ENCODE data around the gene PCDHA13. TPM values are rescaled to one million over a fixed set of nuclear protein-coding genes. Genes with fewer than 3 reads are reported as not detected.

The PCDHA13 gene
- total RNA-seq, 4 donors from 2014 or later, result 0.38 to 0.47 TPM; not detected in 2

DNA sequence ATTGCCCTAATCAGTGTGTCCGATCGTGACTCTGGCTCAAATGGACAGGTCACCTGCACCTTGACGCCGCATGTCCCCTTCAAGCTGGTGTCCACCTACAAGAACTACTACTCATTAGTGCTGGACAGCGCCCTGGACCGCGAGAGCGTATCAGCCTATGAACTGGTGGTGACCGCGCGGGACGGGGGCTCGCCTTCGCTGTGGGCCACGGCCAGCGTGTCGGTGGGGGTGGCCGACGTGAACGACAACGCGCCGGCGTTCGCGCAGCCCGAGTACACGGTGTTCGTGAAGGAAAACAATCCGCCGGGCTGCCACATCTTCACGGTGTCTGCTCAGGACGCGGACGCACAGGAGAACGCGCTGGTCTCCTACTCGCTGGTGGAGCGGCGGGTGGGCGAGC is 1.4 kb downstream of the PCDHA13 start:
- DNase-seq (ENCODE audit: low spot score in 2 of 2), result no peak
- H3K9me3 ChIP-seq, result peaks cover 27% of the 10 kb centered on the region
- H3K36me3 ChIP-seq, result no peaks in the 10 kb centered on the region
- WGBS, result 41% methylated on average over 13 of the region's 41 CpGs
- no peak overlapping the region for H3K27ac ChIP-seq
- no peaks in the 10 kb centered on the region for H3K27me3 ChIP-seq
- no peaks in the 10 kb centered on the region for H3K4me1 ChIP-seq
- no peak overlapping the region for H3K4me3 ChIP-seq
- TF ChIP-seq POLR2A (IDR thresholded peaks at IDR 0.05) (no peak), EP300 (IDR thresholded peaks at IDR 0.05) (no peak), POLR2AphosphoS5 (IDR thresholded peaks at IDR 0.05) (no peak)
- TF ChIP-seq, protein P1, sequence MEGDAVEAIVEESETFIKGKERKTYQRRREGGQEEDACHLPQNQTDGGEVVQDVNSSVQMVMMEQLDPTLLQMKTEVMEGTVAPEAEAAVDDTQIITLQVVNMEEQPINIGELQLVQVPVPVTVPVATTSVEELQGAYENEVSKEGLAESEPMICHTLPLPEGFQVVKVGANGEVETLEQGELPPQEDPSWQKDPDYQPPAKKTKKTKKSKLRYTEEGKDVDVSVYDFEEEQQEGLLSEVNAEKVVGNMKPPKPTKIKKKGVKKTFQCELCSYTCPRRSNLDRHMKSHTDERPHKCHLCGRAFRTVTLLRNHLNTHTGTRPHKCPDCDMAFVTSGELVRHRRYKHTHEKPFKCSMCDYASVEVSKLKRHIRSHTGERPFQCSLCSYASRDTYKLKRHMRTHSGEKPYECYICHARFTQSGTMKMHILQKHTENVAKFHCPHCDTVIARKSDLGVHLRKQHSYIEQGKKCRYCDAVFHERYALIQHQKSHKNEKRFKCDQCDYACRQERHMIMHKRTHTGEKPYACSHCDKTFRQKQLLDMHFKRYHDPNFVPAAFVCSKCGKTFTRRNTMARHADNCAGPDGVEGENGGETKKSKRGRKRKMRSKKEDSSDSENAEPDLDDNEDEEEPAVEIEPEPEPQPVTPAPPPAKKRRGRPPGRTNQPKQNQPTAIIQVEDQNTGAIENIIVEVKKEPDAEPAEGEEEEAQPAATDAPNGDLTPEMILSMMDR (IDR thresholded peaks at IDR 0.05), result no peak

DNA sequence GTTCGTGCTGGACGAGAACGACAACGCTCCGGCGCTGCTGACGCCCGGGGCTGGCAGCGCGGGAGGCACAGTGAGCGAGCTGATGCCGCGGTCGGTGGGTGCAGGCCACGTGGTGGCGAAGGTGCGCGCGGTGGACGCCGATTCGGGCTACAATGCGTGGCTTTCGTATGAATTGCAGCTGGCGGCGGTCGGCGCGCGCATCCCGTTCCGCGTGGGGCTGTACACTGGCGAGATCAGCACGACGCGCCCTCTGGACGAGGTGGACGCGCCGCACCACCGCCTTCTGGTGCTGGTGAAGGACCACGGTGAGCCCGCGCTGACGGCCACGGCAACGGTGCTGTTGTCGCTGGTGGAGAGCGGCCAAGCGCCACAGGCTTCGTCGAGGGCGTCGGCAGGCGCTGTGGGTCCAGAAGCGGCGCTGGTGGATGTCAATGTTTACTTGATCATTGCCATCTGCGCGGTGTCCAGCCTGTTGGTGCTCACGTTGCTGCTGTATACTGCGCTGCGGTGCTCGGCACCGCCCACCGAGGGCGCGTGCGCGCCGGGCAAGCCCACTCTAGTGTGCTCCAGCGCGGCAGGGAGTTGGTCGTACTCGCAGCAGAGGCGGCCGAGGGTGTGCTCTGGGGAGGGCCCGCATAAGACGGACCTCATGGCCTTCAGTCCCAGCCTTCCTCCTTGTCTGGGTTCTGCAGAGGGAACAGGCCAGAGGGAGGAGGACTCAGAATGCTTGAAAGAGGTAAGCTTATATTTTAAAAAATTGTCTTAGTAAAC is 2.2 kb downstream of the PCDHA13 start:
- Histone ChIP-seq H3K9me3 (peaks cover 27% of the 10 kb centered on the region), H3K4me3 (no peak overlapping the region), H3K4me1 (no peaks in the 10 kb centered on the region), H3K27me3 (no peaks in the 10 kb centered on the region), H3K27ac (no peak overlapping the region), H3K36me3 (no peaks in the 10 kb centered on the region)
- WGBS, result 48% methylated on average over 23 of the region's 79 CpGs
- no peak for TF ChIP-seq POLR2AphosphoS5 (IDR thresholded peaks at IDR 0.05)
- TF ChIP-seq, protein P1 (IDR thresholded peaks at IDR 0.05), result no peak
- DNase-seq (ENCODE audit: low spot score in 2 of 2), result no peak

DNA sequence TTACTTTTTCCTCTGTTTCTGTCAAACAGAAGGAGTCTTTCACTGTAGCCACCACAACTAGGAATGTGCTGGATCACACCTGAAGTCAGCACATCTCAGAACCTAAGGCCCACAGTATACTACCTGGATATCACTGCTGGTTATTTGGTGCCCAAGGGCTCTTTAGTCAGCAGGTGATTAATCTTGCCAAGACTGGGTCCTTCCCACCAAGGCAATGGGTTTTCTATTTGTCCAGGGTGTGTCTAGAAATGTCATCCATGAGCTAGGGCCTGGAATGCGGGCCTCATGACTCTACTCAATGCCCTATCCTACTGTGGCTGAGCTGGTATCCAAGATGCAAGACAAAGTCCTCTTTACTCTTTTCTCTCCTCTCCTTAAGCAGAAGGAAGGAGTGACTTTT is 34.4 kb downstream of the PCDHA13 start:
- Histone ChIP-seq H3K4me3 (no peak overlapping the region), H3K36me3 (no peaks in the 10 kb centered on the region), H3K9me3 (peaks cover 8% of the 10 kb centered on the region), H3K27me3 (no peaks in the 10 kb centered on the region), H3K4me1 (no peaks in the 10 kb centered on the region), H3K27ac (no peak overlapping the region)
- WGBS, result 87% methylated on average over 1 of the region's 1 CpG
- DNase-seq (ENCODE audit: low spot score in 2 of 2), result no peak
- no peak for TF ChIP-seq POLR2AphosphoS5 (IDR thresholded peaks at IDR 0.05)
- TF ChIP-seq POLR2A (IDR thresholded peaks at IDR 0.05), result no peak
- TF ChIP-seq EP300 (IDR thresholded peaks at IDR 0.05), result no peak
- TF ChIP-seq, protein P1 (IDR thresholded peaks at IDR 0.05), result no peak

DNA sequence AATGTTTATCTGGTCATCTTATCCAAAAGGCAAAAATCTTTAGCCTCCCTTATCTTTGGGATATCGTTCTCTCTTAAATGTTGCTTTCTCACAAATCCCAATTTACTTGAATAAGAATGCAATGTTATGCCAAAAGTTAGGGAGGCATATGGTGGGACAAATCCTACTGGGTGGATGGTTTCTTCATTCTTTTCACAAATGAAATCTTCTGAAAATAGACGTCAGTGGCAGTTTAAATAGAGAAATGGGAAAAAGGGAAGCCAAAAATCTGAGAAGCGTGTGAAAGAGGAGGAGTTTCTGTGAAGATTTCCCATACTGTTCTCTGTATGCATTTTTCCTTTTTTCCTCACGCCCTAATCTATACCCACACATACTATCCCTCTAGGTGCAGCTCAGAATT is 41.7 kb downstream of the PCDHA13 start:
- 69% methylated on average over 4 of the region's 4 CpGs for WGBS
- Histone ChIP-seq H3K36me3 (no peaks in the 10 kb centered on the region), H3K9me3 (no peaks in the 10 kb centered on the region), H3K4me1 (peaks cover 16% of the 10 kb centered on the region), H3K27me3 (peaks cover 22% of the 10 kb centered on the region), H3K27ac (no peak overlapping the region), H3K4me3 (no peak overlapping the region)
- TF ChIP-seq POLR2A (IDR thresholded peaks at IDR 0.05), result no peak
- TF ChIP-seq EP300 (IDR thresholded peaks at IDR 0.05), result no peak
- no peak for TF ChIP-seq POLR2AphosphoS5 (IDR thresholded peaks at IDR 0.05)
- TF ChIP-seq, protein P1 (IDR thresholded peaks at IDR 0.05), result no peak
- DNase-seq (ENCODE audit: low spot score in 2 of 2), result no peak

DNA sequence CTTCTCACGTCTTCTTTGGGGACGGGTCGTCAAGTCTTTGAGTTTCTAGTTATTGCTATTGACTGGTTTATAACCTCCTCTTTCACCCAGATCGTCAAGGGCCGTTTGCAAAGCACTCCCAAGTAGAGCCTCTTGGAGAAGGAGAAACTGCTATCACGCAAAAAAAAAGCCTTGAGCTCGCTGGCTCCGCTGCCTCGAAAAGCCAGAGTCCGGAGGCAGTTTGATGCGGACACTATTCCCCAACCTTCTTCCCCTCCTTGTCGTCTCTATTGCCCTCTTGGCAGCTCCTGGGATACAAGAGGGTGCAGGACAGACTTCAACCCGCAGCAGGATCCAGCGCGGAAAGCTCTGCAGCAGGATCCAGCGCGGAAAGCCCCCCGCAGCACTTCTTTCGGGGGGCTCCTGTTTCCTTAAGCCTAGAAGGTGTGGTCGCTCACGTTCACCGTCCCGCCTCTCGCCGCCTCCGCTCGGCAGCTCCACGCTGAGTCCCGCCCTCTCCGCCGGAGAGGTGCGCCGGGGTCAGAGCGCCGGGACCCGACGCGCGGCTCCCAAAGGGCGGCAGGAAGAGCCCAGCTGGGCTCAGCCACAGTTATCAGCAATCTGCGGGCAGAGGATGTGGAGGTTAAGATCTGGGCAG is 44.0 kb downstream of the PCDHA13 start, which contains the start of gene PCDHAC1:
Gene PCDHAC1, plus strand, starts transcription at position 494 of the 637 bp plus-strand sequence. CDS start 594 bp downstream, outside the sequence.
- H3K27ac ChIP-seq, result no peak within 1 kb of the TSS
- H3K27me3 ChIP-seq, result peaks cover 28% of the 10 kb centered on the region
- 5% methylated on average over 12 of the region's 41 CpGs for WGBS
- H3K4me1 ChIP-seq, result peaks cover 16% of the 10 kb centered on the region
- H3K9me3 ChIP-seq, result no peaks in the 10 kb centered on the region
- peak within 1 kb of the TSS; percentile 53 for H3K4me3 ChIP-seq
- H3K36me3 ChIP-seq, result no peaks in the 10 kb centered on the region
- DNase-seq (ENCODE audit: low spot score in 2 of 2), result no peak
- TF ChIP-seq, protein P1 (IDR thresholded peaks at IDR 0.05), result no peak
- TF ChIP-seq EP300 (IDR thresholded peaks at IDR 0.05), result no peak
- no peak for TF ChIP-seq POLR2A (IDR thresholded peaks at IDR 0.05)
- no peak for TF ChIP-seq POLR2AphosphoS5 (IDR thresholded peaks at IDR 0.05)

Measured in suprapubic skin (tissue), 4 donors.